ENCODE data around the gene UNC13A. TPM values are rescaled to one million over a fixed set of nuclear protein-coding genes. Genes with fewer than 3 reads are reported as not detected.

UNC13A gene
- total and polyA plus RNA-seq, 2 of the 13 experiments (the other 11 are each of a cell fraction or from before 2014, with no cell fraction given) = 0.11 to 0.45 TPM

- TF ChIP-seq, protein P1, sequence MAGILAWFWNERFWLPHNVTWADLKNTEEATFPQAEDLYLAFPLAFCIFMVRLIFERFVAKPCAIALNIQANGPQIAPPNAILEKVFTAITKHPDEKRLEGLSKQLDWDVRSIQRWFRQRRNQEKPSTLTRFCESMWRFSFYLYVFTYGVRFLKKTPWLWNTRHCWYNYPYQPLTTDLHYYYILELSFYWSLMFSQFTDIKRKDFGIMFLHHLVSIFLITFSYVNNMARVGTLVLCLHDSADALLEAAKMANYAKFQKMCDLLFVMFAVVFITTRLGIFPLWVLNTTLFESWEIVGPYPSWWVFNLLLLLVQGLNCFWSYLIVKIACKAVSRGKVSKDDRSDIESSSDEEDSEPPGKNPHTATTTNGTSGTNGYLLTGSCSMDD (CRISPR knock-in tag; IDR thresholded peaks at IDR 0.05) = no peak
- TF ChIP-seq ELF4 (CRISPR knock-in tag; IDR thresholded peaks at IDR 0.05; ENCODE audit: borderline replicate concordance) (no peak), CC2D1A (CRISPR knock-in tag; IDR thresholded peaks at IDR 0.05) (no peak), NBN (conservative IDR thresholded peaks at IDR 0.05) (no peak), ZKSCAN1 (IDR thresholded peaks at IDR 0.05; ENCODE audit: low read length) (no peak), ZNF841 (CRISPR knock-in tag; IDR thresholded peaks at IDR 0.05; ENCODE audit: borderline replicate concordance) (no peak), ZFP36L1 (CRISPR knock-in tag; IDR thresholded peaks at IDR 0.05) (no peak), THRA (CRISPR knock-in tag; IDR thresholded peaks at IDR 0.05; ENCODE audit: borderline replicate concordance) (no peak), POLR2A (IDR thresholded peaks at IDR 0.05; ENCODE audit: insufficient read depth in 1 of 2, low read depth in 2 of 2, low read length in 2 of 2) (no peak; a peak in 1 of 4 replicates), RXRB (CRISPR knock-in tag; IDR thresholded peaks at IDR 0.05; ENCODE audit: borderline replicate concordance) (no peak; the same call in 1 of the 2 replicates), GFI1 (CRISPR knock-in tag; IDR thresholded peaks at IDR 0.05; ENCODE audit: borderline replicate concordance) (no peak), FOXO1 (CRISPR knock-in tag; IDR thresholded peaks at IDR 0.05) (peak; percentile 13; the same call in 1 of the 2 replicates), ZNF543 (CRISPR knock-in tag; IDR thresholded peaks at IDR 0.05) (no peak), CBX2 (IDR thresholded peaks at IDR 0.05; ENCODE audit: low read depth, low read length) (no peak), CBX2 (CRISPR knock-in tag; IDR thresholded peaks at IDR 0.05; ENCODE audit: low read depth) (no peak), ZNF326 (CRISPR knock-in tag; IDR thresholded peaks at IDR 0.05; ENCODE audit: borderline replicate concordance) (no peak), ESRRA (CRISPR knock-in tag; IDR thresholded peaks at IDR 0.05; ENCODE audit: low read depth) (no peak), PHF20 (CRISPR knock-in tag; IDR thresholded peaks at IDR 0.05) (no peak; the same call in 1 of the 2 replicates)
- TF ChIP-seq, protein P2, sequence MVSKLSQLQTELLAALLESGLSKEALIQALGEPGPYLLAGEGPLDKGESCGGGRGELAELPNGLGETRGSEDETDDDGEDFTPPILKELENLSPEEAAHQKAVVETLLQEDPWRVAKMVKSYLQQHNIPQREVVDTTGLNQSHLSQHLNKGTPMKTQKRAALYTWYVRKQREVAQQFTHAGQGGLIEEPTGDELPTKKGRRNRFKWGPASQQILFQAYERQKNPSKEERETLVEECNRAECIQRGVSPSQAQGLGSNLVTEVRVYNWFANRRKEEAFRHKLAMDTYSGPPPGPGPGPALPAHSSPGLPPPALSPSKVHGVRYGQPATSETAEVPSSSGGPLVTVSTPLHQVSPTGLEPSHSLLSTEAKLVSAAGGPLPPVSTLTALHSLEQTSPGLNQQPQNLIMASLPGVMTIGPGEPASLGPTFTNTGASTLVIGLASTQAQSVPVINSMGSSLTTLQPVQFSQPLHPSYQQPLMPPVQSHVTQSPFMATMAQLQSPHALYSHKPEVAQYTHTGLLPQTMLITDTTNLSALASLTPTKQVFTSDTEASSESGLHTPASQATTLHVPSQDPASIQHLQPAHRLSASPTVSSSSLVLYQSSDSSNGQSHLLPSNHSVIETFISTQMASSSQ (IDR thresholded peaks at IDR 0.05; ENCODE audit: low read depth) = no peak
- TF ChIP-seq, protein P2 (CRISPR knock-in tag; IDR thresholded peaks at IDR 0.05; ENCODE audit: borderline replicate concordance) = peak; percentile 19; the same call in 1 of the 2 replicates
- TF ChIP-seq, protein P3, sequence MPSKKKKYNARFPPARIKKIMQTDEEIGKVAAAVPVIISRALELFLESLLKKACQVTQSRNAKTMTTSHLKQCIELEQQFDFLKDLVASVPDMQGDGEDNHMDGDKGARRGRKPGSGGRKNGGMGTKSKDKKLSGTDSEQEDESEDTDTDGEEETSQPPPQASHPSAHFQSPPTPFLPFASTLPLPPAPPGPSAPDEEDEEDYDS (CRISPR knock-in tag; IDR thresholded peaks at IDR 0.05) = 0 out of 2 replicates have a peak, but pooled peaks have one; percentile 25
- TF ChIP-seq, protein P4, sequence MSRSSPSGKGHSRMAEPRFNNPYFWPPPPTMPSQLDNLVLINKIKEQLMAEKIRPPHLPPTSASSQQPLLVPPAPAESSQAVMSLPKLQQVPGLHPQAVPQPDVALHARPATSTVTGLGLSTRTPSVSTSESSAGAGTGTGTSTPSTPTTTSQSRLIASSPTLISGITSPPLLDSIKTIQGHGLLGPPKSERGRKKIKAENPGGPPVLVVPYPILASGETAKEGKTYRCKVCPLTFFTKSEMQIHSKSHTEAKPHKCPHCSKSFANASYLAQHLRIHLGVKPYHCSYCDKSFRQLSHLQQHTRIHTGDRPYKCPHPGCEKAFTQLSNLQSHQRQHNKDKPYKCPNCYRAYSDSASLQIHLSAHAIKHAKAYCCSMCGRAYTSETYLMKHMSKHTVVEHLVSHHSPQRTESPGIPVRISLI (CRISPR knock-in tag; IDR thresholded peaks at IDR 0.05; ENCODE audit: borderline replicate concordance) = no peak; the same call in 1 of the 2 replicates
Measured at GRCh38 chr19:17555929-17556813, 132.0 kb downstream of the UNC13A start (continued).

Data from HepG2 (cell line).